ENCODE measurements around the gene UTF1.
"Not testable (repeated sequence)": the region's sequence is repeated elsewhere in the genome, so short reads cannot be mapped to it uniquely, and the experiment has no call there.

UTF1 gene

DNA sequence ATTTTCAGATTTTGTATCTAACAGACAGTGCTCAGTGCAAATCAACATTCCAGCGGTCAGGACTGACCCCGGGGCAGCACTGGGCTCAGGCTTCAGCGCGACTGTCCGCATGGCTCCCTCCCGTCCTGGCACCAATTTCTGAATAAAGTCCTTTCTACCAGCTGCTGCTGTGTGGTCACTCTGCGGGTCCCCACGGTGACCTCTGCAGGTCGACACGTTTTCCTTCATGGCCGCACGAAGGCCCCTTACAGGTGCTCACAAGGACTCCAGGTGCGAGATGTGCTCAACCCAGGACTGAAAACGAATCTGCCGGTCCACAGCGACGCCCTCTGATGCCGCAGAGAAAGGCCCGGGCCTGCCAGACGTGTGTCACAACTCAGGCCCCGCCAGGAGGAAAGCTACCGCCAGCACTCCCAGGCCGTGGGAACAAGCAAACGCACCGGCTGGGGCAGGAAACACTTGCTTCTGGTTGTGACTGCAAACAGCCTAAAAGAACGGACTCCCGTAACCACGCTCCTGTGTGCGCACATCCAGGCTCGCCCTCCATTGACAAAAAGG, 3.7 kb upstream of the UTF1 start:
- in situ Hi-C loops (cut with HindIII; ENCODE audit: low sequenced_read_pairs) = no loop called here

DNA sequence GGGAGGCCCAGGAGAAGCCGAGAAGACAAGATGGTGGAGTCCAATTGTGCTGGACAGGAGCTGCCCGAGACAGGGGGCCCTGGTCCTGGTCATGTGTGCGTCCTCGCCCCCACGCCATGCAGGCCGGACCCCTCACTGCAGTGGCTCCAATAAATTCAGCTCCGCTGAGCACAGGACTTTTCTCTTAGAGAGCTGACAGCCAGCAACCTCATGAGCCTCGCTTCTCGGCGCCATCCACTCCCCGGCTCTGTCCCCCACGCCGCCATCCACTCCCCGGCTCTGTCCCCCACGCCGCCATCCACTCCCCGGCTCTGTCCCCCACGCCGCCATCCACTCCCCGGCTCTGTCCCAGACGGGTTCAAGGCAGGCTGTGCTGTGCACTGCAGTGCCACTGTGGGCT, 2.8 kb upstream of the UTF1 start:
- in situ Hi-C loops (cut with HindIII; ENCODE audit: low sequenced_read_pairs) = no loop called here

GRCh38 chr10:133229265-133230043, 563 bp upstream of the UTF1 start:
- in situ Hi-C loops (cut with HindIII; ENCODE audit: low sequenced_read_pairs) = no loop called here

- in situ Hi-C loops (cut with HindIII; ENCODE audit: low sequenced_read_pairs) = no loop called here
Measured at GRCh38 chr10:133230387-133231195, 574 bp downstream of the UTF1 start.

- in situ Hi-C loops (cut with HindIII; ENCODE audit: low sequenced_read_pairs) = no loop called here
Measured at GRCh38 chr10:133231244-133231945, 1.4 kb downstream of the UTF1 start.

DNA sequence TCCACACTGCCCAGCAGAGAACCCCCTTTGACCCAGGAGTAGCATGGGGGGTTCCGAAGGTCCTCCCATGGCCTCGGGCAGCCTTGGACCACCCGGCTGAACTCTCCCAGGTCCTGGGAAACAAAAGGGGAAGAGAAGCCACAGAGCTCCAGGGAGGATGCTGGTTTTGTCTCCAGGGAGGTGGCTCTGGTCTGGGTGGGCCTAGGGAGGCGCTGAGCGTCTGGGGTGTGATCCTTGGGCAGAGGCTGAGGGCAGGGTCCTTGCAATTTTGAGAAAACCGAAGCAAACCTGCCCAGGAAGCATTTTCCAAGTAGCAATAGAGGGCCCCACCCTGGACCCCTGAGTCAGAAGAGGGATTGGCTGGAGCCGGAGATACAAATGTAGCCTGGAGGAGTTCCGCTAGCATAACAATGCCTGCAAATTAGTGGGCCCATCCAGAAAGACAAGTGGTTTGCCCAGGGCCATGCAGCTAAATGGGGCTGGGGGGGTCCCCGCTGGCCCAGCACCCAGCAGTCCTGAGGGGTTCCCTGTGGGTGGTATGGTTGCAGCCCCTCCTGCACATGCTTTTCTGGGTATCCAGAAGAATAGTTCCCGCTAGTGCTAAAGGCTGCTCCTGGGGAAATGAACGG, 2.0 kb downstream of the UTF1 start:
- in situ Hi-C loops (cut with HindIII; ENCODE audit: low sequenced_read_pairs) = no loop called here

GRCh38 chr10:133234796-133235195, 4.8 kb downstream of the UTF1 start:
- in situ Hi-C loops (cut with HindIII; ENCODE audit: low sequenced_read_pairs) = not testable (repeated sequence)

DNA sequence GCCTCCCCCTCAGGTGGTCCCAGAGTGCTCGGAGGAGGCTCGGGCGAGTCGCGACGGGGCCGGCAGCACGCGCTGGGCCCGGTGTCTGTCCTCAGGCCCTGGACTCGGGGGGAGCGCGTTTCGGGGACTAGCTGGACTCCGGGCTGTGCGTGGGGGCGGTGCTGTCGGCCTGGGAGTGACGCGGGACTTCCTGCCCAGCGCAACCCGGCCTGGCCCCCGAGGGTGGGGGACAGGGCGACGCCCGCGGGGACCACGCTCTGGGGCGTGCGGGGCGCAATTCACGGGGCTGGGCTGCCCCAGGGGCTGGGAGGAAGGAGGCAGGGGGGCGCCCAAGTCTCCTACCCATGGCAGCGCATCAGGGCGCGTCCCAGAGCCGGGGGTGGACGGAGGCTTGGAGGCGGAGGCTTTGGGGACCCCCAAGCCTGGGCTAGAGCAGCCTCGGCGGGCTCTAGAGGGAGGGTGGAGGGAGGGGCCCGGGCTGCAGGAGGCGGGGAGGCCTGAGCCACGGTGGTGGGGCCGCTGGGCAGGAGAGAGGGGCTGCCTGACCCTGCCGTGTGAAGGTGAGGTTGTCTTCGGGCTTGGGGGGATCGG, 5.3 kb downstream of the UTF1 start:
- in situ Hi-C loops (cut with HindIII; ENCODE audit: low sequenced_read_pairs) = no loop called here

- in situ Hi-C loops (cut with HindIII; ENCODE audit: low sequenced_read_pairs) = no loop called here
Measured at GRCh38 chr10:133235932-133236331, 5.9 kb downstream of the UTF1 start.

- in situ Hi-C loops (cut with HindIII; ENCODE audit: low sequenced_read_pairs) = no loop called here
Measured at GRCh38 chr10:133236401-133237240, 6.6 kb downstream of the UTF1 start.

GRCh38 chr10:133237241-133237587, 7.2 kb downstream of the UTF1 start:
- in situ Hi-C loops (cut with HindIII; ENCODE audit: low sequenced_read_pairs) = no loop called here

- in situ Hi-C loops (cut with HindIII; ENCODE audit: low sequenced_read_pairs) = no loop called here
Measured at GRCh38 chr10:133237588-133238465, 7.8 kb downstream of the UTF1 start, which contains the start of gene VENTX. Gene VENTX, plus strand, starts transcription at chr10:133237855. Its CDS starts 60 bp downstream, at chr10:133237915.

DNA sequence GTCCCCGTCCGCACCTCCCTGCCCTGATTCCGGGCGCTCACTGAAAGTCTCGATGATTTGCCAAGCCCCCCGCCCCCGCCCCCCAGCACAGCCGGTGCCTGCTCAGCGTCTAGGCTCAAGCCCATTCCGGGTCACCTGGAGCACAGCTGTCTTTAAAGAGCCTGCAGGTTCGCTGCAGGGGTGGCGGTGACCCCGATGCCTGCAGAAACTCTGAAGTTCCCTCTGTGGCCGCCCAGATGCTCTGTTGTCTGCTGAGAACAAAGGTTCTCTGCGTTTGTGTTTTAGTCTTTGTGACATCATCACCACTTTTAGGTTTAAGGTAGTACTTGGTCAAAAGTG, 8.4 kb downstream of the UTF1 start:
- in situ Hi-C loops (cut with HindIII; ENCODE audit: low sequenced_read_pairs) = no loop called here

DNA sequence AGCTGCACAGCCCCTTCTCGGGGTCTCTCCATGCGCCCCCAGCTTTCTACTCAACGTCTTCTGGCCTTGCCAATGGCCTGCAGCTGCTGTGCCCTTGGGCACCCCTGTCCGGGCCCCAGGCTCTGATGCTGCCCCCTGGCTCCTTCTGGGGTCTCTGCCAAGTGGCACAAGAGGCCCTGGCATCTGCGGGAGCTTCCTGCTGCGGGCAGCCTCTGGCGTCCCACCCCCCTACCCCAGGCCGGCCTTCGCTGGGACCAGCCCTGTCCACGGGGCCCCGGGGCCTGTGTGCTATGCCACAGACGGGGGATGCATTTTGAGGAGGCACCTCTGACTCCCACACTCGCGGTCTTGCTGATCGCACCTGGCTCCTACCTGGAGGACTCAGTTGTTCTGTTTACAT, 10.0 kb downstream of the UTF1 start:
- in situ Hi-C loops (cut with HindIII; ENCODE audit: low sequenced_read_pairs) = no loop called here

DNA sequence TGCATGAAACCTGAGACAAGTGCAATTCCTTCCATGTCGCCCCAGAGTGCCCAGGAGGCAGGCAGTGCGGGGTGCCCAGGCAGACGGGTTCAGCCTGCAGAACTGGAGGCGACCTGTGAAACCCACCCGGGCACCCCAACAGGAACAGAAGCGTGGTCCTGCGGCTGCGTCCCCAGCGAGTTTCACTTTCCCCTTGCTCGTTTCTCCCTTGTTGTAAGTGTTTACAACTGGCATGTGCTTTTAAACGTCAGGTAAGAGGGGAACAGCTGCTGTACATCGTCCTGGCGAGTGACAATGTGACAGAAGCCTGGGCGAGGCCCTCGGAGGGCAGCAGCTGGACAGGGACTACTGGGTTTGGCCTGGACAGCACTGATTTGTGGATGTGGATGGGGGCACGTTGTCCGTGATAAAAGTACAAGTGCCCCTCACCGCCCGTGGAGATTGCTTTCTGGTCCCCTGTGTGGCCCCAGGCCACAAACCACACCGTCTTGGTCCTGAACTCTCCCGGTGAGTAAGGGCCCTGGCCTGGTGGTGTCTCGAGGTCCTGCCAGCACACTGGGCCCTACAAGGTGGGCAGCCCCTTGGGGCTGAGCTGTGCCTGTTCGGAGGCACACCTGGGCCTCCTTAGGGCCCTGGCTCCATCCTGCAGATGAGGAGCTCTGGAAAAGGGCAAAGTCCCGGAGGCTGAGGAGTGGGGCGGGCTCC, 11.6 kb downstream of the UTF1 start:
- in situ Hi-C loops (cut with HindIII; ENCODE audit: low sequenced_read_pairs) = no loop called here

GRCh38 chr10:133242611-133243356, 12.8 kb downstream of the UTF1 start:
- in situ Hi-C loops (cut with HindIII; ENCODE audit: low sequenced_read_pairs) = no loop called here

DNA sequence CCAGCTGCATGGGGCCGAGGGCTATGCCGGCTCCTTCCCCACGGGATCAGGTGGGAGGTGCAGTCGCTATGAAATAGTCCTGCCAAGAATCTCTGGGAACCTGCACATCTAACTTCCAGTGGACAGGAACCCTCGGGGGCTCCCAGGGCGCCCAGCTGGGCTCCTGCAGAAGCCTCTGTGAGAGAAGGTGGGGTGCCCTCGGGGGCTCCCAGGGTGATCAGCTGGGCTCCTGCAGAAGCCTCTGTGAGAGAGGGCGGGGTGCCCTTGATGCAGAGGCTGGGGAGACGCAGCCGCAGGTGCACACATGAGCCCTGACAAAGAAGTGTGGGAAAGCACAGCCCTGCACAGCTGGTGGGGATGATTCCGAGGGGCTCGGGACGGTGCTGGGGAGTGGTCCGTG, 13.6 kb downstream of the UTF1 start:
- in situ Hi-C loops (cut with HindIII; ENCODE audit: low sequenced_read_pairs) = no loop called here
